K562 (cell line): ENCODE results near the gene POLD4. TPM values are rescaled to one million over a fixed set of nuclear protein-coding genes. Genes with fewer than 3 reads are reported as not detected.

ENCODE experiments used
- ELF2 ChIP-seq: fragments of 250-450 bp; sonication (Bioruptor Pico); IDR thresholded peaks from 2 replicates; pipeline ENCODE4 v1.5.0; 2021; ENCODE audit warnings: mild to moderate bottlenecking
- ESRRA ChIP-seq: fragments of 450-650 bp; IDR thresholded peaks from 2 replicates; pipeline ENCODE4 v1.6.1; 2014; ENCODE audit warnings: low read depth, mild to moderate bottlenecking, moderate library complexity, borderline replicate concordance
- FOXA3 ChIP-seq, 2 experiments: fragments of 450-650 bp in 1 of 2; sonication (generic) in 1 of 2; formaldehyde crosslinking; IDR thresholded peaks in 1 of 2; conservative IDR thresholded peaks in 1 of 2; 2 replicates each; pipeline versions ENCODE4 v1.4.0 to v1.8.0; 2020 to 2022; ENCODE audit warnings: mild to moderate bottlenecking in 2 of 2, missing genetic modification reagents in 1 of 2
- KLF1 ChIP-seq: fragments of 450-650 bp; IDR thresholded peaks from 2 replicates; pipeline ENCODE4 v1.6.1; 2016; ENCODE audit warnings: missing genetic modification characterization, missing compliant biosample characterization
- KLF16 ChIP-seq: IDR thresholded peaks from 2 replicates; pipeline ENCODE4 v1.6.1; 2016; ENCODE audit warnings: antibody characterized with exemption
- PRDM10 ChIP-seq: fragments of 450-650 bp; IDR thresholded peaks from 2 replicates; pipeline ENCODE4 v1.6.1; 2018; ENCODE audit not compliant: partially characterized antibody
- SRF ChIP-seq, 2 experiments: fragments of 250-450, 450-650 bp in 1 of 2; sonication (Bioruptor Pico) in 1 of 2; sonication (generic) in 1 of 2; formaldehyde crosslinking; IDR thresholded peaks; 2 replicates each; pipeline versions ENCODE4 v1.5.0 to v1.5.1; 2020 to 2022; ENCODE audit warnings: mild to moderate bottlenecking in 1 of 2, missing genetic modification reagents in 1 of 2
- TBP ChIP-seq: optimal IDR thresholded peaks from 2 replicates; pipeline ENCODE3; 2011; ENCODE audit warnings: low read depth, low read length, improper control_type of control experiment
- TCF3 ChIP-seq: sonication (generic); formaldehyde crosslinking; IDR thresholded peaks from 2 replicates; pipeline ENCODE4 v1.4.0; 2020; ENCODE audit warnings: mild to moderate bottlenecking, missing genetic modification reagents
- ZNF197 ChIP-seq: fragments of 200-800 bp; sonication (Bioruptor generic); IDR thresholded peaks from 2 replicates; pipeline ENCODE4 v1.6.1; 2016; ENCODE audit warnings: low read depth, missing genetic modification characterization, missing compliant biosample characterization
- ZNF584 ChIP-seq: fragments of 200-800 bp; sonication (Bioruptor generic); IDR thresholded peaks from 2 replicates; pipeline ENCODE4 v1.6.1; 2016; ENCODE audit warnings: low read depth, mild to moderate bottlenecking, missing genetic modification characterization, missing compliant biosample characterization
- polyA plus RNA-seq, 8 experiments: library from polyadenylated mRNA; depleted of rRNA in 4 of 8; stranded (reverse) in 5 of 8; unstranded in 3 of 8; fragments of >200 nt; fragmentation: Nextera tagmentation in 2 of 8; fragmentation: Illumina TruSeq in 1 of 8; extraction: Ambion mirVana in 2 of 8; extraction: Trizol in 1 of 8; gene quantifications; 2 replicates each; pipeline versions ENCODE4 v1.2.1 to v1.2.3, GENCODE V29; 2011 to 2014; ENCODE audit warnings: inconsistent platforms in 1 of 8, missing spikeins in 1 of 8
- total RNA-seq, 7 experiments: library from RNA; depleted of rRNA in 6 of 7; stranded (reverse); fragments of >200 nt in 6 of 7; fragmentation: Illumina TruSeq in 2 of 7; extraction: Trizol in 2 of 7; gene quantifications; 2 replicates each; pipeline versions ENCODE4 v1.2.1 to v1.2.3, GENCODE V29; 2011 to 2021; ENCODE audit warnings: low replicate concordance in 1 of 7
- TF ChIP-seq, protein P1 (sequence below): fragments of 200-800 bp; sonication (Bioruptor generic); IDR thresholded peaks from 2 replicates; pipeline ENCODE4 v1.6.1; 2017; ENCODE audit warnings: missing genetic modification characterization, missing compliant biosample characterization
- TF ChIP-seq, protein P2 (sequence below): IDR thresholded peaks from 3 replicates; pipeline ENCODE4 v1.6.1; 2011; ENCODE audit warnings: borderline replicate concordance, mild to moderate bottlenecking, moderate library complexity; ENCODE audit not compliant: insufficient read length; ENCODE audit errors: extremely low read depth
- TF ChIP-seq, protein P3 (sequence below): sonication (generic); formaldehyde crosslinking; IDR thresholded peaks from 2 replicates; pipeline ENCODE4 v1.8.0; 2022; ENCODE audit warnings: missing genetic modification reagents, mild to moderate bottlenecking, moderate library complexity, borderline replicate concordance
- TF ChIP-seq, protein P4 (sequence below): sonication (generic); formaldehyde crosslinking; IDR thresholded peaks from 2 replicates; pipeline ENCODE4 v1.9.0; 2022; ENCODE audit warnings: mild to moderate bottlenecking, missing genetic modification reagents

POLD4 gene
- total and polyA plus RNA-seq, 9 of the 15 experiments (the other 6 are each of a cell fraction or from before 2014, with no cell fraction given) = 5.8 to 64.5 (median 18.3) TPM

DNA sequence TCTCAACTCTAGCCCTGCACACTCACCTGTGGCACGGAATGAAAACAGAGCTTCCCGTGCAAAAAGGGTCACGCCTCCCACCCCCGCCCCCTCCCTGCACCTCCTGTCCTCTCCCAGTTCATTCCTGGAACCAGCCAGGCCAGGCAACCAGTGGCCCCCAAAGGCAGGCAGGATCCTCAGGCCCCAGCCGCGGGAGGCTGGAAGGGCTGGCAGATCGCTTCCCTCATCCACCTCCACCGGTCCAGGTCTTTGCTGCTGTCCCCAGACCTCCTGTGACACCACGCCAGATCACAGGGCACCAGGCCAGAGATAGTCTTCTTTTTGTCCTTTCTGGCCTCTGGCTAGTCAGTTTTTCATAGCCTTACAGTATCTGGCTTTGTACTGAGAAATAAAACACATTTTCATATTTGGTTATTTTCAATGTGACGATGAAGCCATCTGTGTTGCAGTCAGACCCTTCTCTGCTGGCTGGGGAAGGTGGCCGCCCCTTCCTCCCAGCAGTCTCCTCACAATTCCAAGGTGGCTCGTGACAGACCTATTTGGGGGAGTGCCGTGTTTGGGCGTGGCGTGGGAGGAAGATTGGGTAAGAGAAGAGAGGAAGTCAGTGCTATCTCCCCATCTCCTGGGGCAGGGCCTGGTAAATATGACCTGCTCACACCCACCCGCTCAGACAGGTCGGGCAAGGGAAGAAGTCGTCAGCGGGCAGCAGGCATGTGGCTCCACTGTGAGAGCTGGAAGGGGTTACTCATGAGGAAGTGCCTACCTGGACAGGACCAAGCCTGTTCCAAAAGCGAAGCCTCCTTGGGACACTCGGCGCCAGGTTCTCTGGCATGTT, 40.9 kb downstream of the POLD4 start (continued):
- TF ChIP-seq FOXA3 (CRISPR knock-in tag; conservative IDR thresholded peaks at IDR 0.05 in 1 of 2, IDR thresholded peaks at IDR 0.05 in 1 of 2) = peak; percentile 41 to 55; a peak in 1 of 4 replicates
- TF ChIP-seq, protein P1, sequence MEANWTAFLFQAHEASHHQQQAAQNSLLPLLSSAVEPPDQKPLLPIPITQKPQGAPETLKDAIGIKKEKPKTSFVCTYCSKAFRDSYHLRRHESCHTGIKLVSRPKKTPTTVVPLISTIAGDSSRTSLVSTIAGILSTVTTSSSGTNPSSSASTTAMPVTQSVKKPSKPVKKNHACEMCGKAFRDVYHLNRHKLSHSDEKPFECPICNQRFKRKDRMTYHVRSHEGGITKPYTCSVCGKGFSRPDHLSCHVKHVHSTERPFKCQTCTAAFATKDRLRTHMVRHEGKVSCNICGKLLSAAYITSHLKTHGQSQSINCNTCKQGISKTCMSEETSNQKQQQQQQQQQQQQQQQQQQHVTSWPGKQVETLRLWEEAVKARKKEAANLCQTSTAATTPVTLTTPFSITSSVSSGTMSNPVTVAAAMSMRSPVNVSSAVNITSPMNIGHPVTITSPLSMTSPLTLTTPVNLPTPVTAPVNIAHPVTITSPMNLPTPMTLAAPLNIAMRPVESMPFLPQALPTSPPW (CRISPR knock-in tag) = peak; percentile 73
- TF ChIP-seq ESRRA = peak; percentile 71; the same call in 1 of the 2 replicates
- TF ChIP-seq SRF (CRISPR knock-in tag; IDR thresholded peaks at IDR 0.05) = 0 out of 4 replicates have a peak, but pooled peaks of 1 of the 2 experiments have one; percentile 71
- TF ChIP-seq, protein P2, sequence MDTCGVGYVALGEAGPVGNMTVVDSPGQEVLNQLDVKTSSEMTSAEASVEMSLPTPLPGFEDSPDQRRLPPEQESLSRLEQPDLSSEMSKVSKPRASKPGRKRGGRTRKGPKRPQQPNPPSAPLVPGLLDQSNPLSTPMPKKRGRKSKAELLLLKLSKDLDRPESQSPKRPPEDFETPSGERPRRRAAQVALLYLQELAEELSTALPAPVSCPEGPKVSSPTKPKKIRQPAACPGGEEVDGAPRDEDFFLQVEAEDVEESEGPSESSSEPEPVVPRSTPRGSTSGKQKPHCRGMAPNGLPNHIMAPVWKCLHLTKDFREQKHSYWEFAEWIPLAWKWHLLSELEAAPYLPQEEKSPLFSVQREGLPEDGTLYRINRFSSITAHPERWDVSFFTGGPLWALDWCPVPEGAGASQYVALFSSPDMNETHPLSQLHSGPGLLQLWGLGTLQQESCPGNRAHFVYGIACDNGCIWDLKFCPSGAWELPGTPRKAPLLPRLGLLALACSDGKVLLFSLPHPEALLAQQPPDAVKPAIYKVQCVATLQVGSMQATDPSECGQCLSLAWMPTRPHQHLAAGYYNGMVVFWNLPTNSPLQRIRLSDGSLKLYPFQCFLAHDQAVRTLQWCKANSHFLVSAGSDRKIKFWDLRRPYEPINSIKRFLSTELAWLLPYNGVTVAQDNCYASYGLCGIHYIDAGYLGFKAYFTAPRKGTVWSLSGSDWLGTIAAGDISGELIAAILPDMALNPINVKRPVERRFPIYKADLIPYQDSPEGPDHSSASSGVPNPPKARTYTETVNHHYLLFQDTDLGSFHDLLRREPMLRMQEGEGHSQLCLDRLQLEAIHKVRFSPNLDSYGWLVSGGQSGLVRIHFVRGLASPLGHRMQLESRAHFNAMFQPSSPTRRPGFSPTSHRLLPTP = no peak
- TF ChIP-seq ZNF197 = peak; percentile 50; the same call in 1 of the 2 replicates
- TF ChIP-seq KLF16 = peak; percentile 68; the same call in 1 of the 2 replicates
- TF ChIP-seq ELF2 = peak; percentile 9; the same call in 1 of the 2 replicates
- TF ChIP-seq, protein P3, sequence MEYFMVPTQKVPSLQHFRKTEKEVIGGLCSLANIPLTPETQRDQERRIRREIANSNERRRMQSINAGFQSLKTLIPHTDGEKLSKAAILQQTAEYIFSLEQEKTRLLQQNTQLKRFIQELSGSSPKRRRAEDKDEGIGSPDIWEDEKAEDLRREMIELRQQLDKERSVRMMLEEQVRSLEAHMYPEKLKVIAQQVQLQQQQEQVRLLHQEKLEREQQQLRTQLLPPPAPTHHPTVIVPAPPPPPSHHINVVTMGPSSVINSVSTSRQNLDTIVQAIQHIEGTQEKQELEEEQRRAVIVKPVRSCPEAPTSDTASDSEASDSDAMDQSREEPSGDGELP = peak; percentile 47; the same call in 1 of the 2 replicates
- peak; percentile 53; the same call in 1 of the 2 replicates for TF ChIP-seq ZNF584 (CRISPR knock-in tag)
- no peak for TF ChIP-seq PRDM10
- TF ChIP-seq TBP = peak; percentile 12
- TF ChIP-seq TCF3 = 0 out of 2 replicates have a peak, but pooled peaks have one; percentile 5
- TF ChIP-seq, protein P4, sequence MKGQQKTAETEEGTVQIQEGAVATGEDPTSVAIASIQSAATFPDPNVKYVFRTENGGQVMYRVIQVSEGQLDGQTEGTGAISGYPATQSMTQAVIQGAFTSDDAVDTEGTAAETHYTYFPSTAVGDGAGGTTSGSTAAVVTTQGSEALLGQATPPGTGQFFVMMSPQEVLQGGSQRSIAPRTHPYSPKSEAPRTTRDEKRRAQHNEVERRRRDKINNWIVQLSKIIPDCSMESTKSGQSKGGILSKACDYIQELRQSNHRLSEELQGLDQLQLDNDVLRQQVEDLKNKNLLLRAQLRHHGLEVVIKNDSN (CRISPR knock-in tag) = peak; percentile 44; the same call in 1 of the 2 replicates
- peak; percentile 70; the same call in 1 of the 2 replicates for TF ChIP-seq KLF1 (tag)
